Measurements from ENCODE around the gene FGFR3.

- no peak for TF ChIP-seq RCOR1 (conservative IDR thresholded peaks at IDR 0.05; ENCODE audit: low read depth, low read length)
- TF ChIP-seq, protein P1, sequence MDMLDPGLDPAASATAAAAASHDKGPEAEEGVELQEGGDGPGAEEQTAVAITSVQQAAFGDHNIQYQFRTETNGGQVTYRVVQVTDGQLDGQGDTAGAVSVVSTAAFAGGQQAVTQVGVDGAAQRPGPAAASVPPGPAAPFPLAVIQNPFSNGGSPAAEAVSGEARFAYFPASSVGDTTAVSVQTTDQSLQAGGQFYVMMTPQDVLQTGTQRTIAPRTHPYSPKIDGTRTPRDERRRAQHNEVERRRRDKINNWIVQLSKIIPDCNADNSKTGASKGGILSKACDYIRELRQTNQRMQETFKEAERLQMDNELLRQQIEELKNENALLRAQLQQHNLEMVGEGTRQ (IDR thresholded peaks at IDR 0.05; ENCODE audit: borderline replicate concordance, low read depth, low read length): no peak
- TF ChIP-seq, protein P2, sequence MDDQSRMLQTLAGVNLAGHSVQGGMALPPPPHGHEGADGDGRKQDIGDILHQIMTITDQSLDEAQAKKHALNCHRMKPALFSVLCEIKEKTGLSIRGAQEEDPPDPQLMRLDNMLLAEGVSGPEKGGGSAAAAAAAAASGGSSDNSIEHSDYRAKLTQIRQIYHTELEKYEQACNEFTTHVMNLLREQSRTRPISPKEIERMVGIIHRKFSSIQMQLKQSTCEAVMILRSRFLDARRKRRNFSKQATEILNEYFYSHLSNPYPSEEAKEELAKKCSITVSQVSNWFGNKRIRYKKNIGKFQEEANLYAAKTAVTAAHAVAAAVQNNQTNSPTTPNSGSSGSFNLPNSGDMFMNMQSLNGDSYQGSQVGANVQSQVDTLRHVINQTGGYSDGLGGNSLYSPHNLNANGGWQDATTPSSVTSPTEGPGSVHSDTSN (IDR thresholded peaks at IDR 0.05; ENCODE audit: insufficient replicate concordance, low read depth, low read length): no peak
Measured at GRCh38 chr4:1753294-1753696, 39.8 kb upstream of the FGFR3 start.
